Testis (tissue), 3 donors: ENCODE results near the gene RPAP3. TPM values are rescaled to one million over a fixed set of nuclear protein-coding genes. Genes with fewer than 3 reads are reported as not detected.
A peak's percentile ranks its signal among the peaks of the same experiment; 100 is the strongest.

Experiments
- DNase-seq: peaks from one replicate; pipeline ENCODE4 v3.0.0-alpha.2; 2019
- H3K27ac ChIP-seq, 2 donors: fragments of 200-600 bp; sonication (generic); one replicate each; pipeline ENCODE4 v1.5.1; 2019
- H3K27me3 ChIP-seq: fragments of 200-600 bp; sonication (generic); one replicate; pipeline ENCODE4 v1.5.1; 2019
- H3K36me3 ChIP-seq: fragments of 200-600 bp; sonication (generic); one replicate; pipeline ENCODE4 v1.5.1; 2017; ENCODE audit warnings: low read depth; ENCODE audit errors: missing control alignments
- H3K4me1 ChIP-seq: fragments of 200-600 bp; sonication (generic); one replicate; pipeline ENCODE4 v1.5.1; 2019
- H3K4me3 ChIP-seq, 2 donors: fragments of 200-600 bp; sonication (generic); one replicate each; pipeline ENCODE4 v1.5.1; 2017 to 2019
- H3K9me3 ChIP-seq: fragments of 200-600 bp; sonication (generic); one replicate; pipeline ENCODE4 v1.5.1; 2017
- CTCF ChIP-seq, 3 experiments: fragments of 450-650 bp in 2 of 3; fragments of 200-600 bp in 1 of 3; sonication (generic) in 1 of 3; IDR thresholded peaks; one replicate each; pipeline ENCODE4 v1.5.1; 2016 to 2019; ENCODE audit warnings: antibody characterized with exemption in 3 of 3, mild to moderate bottlenecking in 2 of 3, moderate library complexity in 1 of 3
- POLR2A ChIP-seq: fragments of 450-650 bp; IDR thresholded peaks from one replicate; pipeline ENCODE4 v1.6.1; 2017; ENCODE audit warnings: antibody characterized with exemption, mild to moderate bottlenecking, moderate library complexity
- WGBS, 2 donors: methylation state at CpG; one replicate each; pipeline ENCODE4 v1.1.5; 2018; 5-methylcytosine and 5-hydroxymethylcytosine counted together
- intact Hi-C: fragments of 100-400 bp; cut with DNase I; formaldehyde crosslinking; loops from one replicate; pipeline ENCODE4 v1.15.1; 2023; ENCODE audit warnings: low total_unique reads
- polyA plus RNA-seq: library from polyadenylated mRNA; stranded (reverse); fragments of 350-450 nt; fragmentation: Illumina TruSeq; extraction: RNeasy Lipid Tissue Mini Kit (QIAGEN cat#74804); gene quantifications from one replicate; pipeline ENCODE4 v1.2.3, GENCODE V29; 2014; ENCODE audit warnings: low read depth, low replicate concordance; ENCODE audit not compliant: insufficient read depth
- total RNA-seq, 2 donors: library from RNA; depleted of rRNA; stranded (reverse); fragments of >200 nt; gene quantifications; one replicate each; pipeline ENCODE4 v1.2.3, GENCODE V29; 2016

RPAP3 gene
- total and polyA plus RNA-seq, 3 donors from 2014 or later = 12.7 to 32.3 (median 25.0) TPM

DNA sequence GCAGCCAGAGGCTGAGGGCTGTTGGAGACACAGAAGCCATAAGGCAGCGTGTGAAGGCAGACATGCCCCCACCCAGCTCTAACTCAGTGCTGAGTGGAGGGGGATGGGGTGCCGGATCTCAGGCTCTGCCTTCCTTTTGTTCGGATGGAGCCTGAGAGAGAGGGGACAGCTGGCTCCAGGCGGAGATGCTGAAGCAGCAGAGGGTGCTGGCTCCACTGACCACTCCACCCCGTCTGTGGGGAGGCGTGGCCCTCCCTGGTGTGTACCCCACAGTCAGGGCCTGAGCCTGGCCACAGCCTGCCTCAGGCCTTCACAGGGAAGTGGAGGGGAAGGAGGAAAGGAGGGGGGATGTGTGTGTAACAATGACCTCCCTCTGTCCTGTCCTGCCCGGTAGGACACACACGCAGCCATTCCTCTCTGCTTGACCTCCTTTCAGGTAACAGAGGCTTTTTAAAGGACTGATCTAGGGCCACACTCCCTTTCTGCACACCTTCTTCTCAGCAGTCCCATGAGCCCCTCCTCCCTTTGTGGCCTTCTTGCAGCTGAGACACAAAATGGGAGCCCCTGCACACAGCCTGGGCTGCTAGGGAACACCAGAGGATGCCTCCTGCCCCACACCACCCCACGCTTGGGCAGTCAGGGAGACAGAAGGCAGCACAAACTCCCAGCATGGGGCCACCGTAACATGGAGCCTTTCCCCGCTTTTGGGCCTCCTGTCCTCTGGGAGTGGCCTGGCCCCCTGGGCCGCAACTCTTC lies 29.1 kb upstream of the RPAP3 start:
- Histone ChIP-seq H3K36me3 (no peaks in the 10 kb centered on the region), H3K4me1 (peaks cover 60% of the 10 kb centered on the region), H3K9me3 (no peaks in the 10 kb centered on the region), H3K27ac (peak overlapping the region; percentile 72 to 83), H3K27me3 (no peaks in the 10 kb centered on the region), H3K4me3 (no peak overlapping the region)
- TF ChIP-seq CTCF (IDR thresholded peaks at IDR 0.05) = no peak
- TF ChIP-seq POLR2A = no peak
- intact Hi-C loops = no loop called here
- WGBS, 2 donors = 49 to 54% methylated on average over 10 to 12 of the region's 12 CpGs
- no peak for DNase-seq

DNA sequence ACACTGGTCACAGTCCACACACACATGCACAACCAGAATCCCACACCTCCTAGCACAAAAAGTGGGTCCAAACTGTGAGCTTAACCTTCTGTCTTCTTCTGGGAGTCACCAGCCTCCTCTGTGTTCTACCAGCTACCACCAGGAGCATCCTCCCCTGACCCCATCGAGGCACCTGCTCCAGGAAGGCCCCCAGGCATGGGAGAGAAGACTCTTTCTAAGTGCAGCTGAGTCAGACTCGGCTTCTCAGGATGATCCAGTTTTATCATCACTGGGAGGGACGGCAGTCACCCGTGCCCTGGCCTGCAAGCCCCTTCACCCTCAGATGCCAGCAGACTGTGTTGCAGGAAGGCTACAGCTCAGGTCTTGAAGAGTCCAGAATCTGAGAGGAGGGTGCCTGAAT lies 27.3 kb upstream of the RPAP3 start:
- Histone ChIP-seq H3K27ac (no peak overlapping the region), H3K36me3 (no peaks in the 10 kb centered on the region), H3K4me3 (no peak overlapping the region), H3K4me1 (peaks cover 50% of the 10 kb centered on the region), H3K27me3 (no peaks in the 10 kb centered on the region), H3K9me3 (no peaks in the 10 kb centered on the region)
- TF ChIP-seq CTCF (IDR thresholded peaks at IDR 0.05) (no peak), POLR2A (no peak)
- intact Hi-C loops = no loop called here
- 71 to 92% methylated on average over 4 of the region's 4 CpGs for WGBS, 2 donors
- DNase-seq = no peak

GRCh38 chr12:47732504-47732903 lies 26.7 kb upstream of the RPAP3 start:
- H3K36me3 ChIP-seq = no peaks in the 10 kb centered on the region
- no peaks in the 10 kb centered on the region for H3K27me3 ChIP-seq
- intact Hi-C loops = no loop called here
- no peak overlapping the region for H3K4me3 ChIP-seq
- H3K9me3 ChIP-seq = no peaks in the 10 kb centered on the region
- 69 to 85% methylated on average over 1 to 2 of the region's 2 CpGs for WGBS, 2 donors
- no peak for DNase-seq
- peaks cover 43% of the 10 kb centered on the region for H3K4me1 ChIP-seq
- H3K27ac ChIP-seq = no peak overlapping the region
- no peak for TF ChIP-seq POLR2A

DNA sequence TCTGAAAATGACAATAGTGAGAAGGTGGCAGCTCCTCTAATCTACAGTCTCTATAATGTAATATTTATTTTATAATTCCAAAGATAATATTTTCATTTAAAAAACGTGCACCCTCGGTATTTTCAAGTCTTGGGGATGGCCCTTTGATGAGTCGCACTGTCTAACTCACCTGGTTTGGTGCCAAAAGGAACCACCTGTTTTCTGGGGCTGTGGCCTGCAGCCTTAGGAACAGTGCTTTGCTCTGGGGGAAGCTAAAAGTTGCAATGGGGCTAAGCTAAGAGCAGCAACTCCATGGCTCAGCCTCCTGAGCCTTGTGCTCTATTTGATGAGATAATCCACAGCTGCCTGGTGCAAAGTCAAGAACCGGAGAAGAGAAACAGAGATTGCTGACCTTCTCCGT lies 25.9 kb upstream of the RPAP3 start:
- no peaks in the 10 kb centered on the region for H3K36me3 ChIP-seq
- H3K4me1 ChIP-seq = peaks cover 35% of the 10 kb centered on the region
- no peak overlapping the region for H3K27ac ChIP-seq
- no peak for TF ChIP-seq POLR2A
- TF ChIP-seq CTCF (IDR thresholded peaks at IDR 0.05) = no peak
- 48 to 56% methylated on average over 5 of the region's 5 CpGs for WGBS, 2 donors
- DNase-seq = no peak
- H3K9me3 ChIP-seq = no peaks in the 10 kb centered on the region
- H3K27me3 ChIP-seq = no peaks in the 10 kb centered on the region
- intact Hi-C loops = no loop called here
- H3K4me3 ChIP-seq = no peak overlapping the region

- no peak overlapping the region for H3K27ac ChIP-seq
- no peaks in the 10 kb centered on the region for H3K9me3 ChIP-seq
- TF ChIP-seq POLR2A (no peak), CTCF (IDR thresholded peaks at IDR 0.05) (no peak)
- H3K4me1 ChIP-seq = peaks cover 22% of the 10 kb centered on the region
- 57 to 61% methylated on average over 8 of the region's 8 CpGs for WGBS, 2 donors
- intact Hi-C loops = no loop called here
- H3K36me3 ChIP-seq = no peaks in the 10 kb centered on the region
- no peaks in the 10 kb centered on the region for H3K27me3 ChIP-seq
- no peak for DNase-seq
- no peak overlapping the region for H3K4me3 ChIP-seq
Measured at GRCh38 chr12:47730341-47730744, 24.5 kb upstream of the RPAP3 start.
